Measurements from ENCODE around the gene LACRT. TPM values are rescaled to one million over a fixed set of nuclear protein-coding genes. Genes with fewer than 3 reads are reported as not detected.
A peak's percentile ranks its signal among the peaks of the same experiment; 100 is the strongest.
"Not testable (repeated sequence)": the region's sequence is repeated elsewhere in the genome, so short reads cannot be mapped to it uniquely, and the experiment has no call there.

LACRT gene
- total RNA-seq, 1 experiment from 2014 or later: not detected

- TF ChIP-seq ZNF425 (CRISPR knock-in tag; conservative IDR thresholded peaks at IDR 0.05): no peak
These were observed 6.4 kb upstream of the LACRT start (continued) for GRCh38 chr12:54641089-54641488.

GRCh38 chr12:54639112-54639511 lies 4.4 kb upstream of the LACRT start:
- H3K36me3 Mint-ChIP-seq; H3K27ac Mint-ChIP-seq; H3K4me1 Mint-ChIP-seq; H3K4me3 Mint-ChIP-seq; H3K9me3 Mint-ChIP-seq; CTCF ChIA-PET; DNase-seq (ENCODE audit: low spot score); POLR2A ChIA-PET; ATAC-seq: not testable (repeated sequence)
- H3K27me3 Mint-ChIP-seq (ENCODE audit: low read depth): peaks cover 21% of the 10 kb centered on the region

GRCh38 chr12:54631988-54632728 lies 2.5 kb downstream of the LACRT start:
- H3K36me3 Mint-ChIP-seq: peaks cover 14% of the 10 kb centered on the region
- H3K4me3 Mint-ChIP-seq: no peak overlapping the region
- ChIA-PET POLR2A (no interaction called here), CTCF (interaction anchor here (0.7 to 2.3 kb wide), 5 partner anchors 9 to 60 kb away, joined by 6 to 14 read pairs (median 8); no protein-coding TSS in a partner anchor)
- peaks cover 30% of the 10 kb centered on the region for H3K27me3 Mint-ChIP-seq (ENCODE audit: low read depth)
- no peak overlapping the region for H3K27ac Mint-ChIP-seq
- peak; percentile 33 for DNase-seq (ENCODE audit: low spot score)
- TF ChIP-seq MAX (CRISPR knock-in tag; IDR thresholded peaks at IDR 0.05) (no peak), ZNF671 (CRISPR knock-in tag; IDR thresholded peaks at IDR 0.05) (no peak), SOX15 (CRISPR knock-in tag; IDR thresholded peaks at IDR 0.05) (no peak), CTCF (IDR thresholded peaks at IDR 0.05) (0 out of 2 replicates have a peak, but pooled peaks have one; percentile 9)
- ATAC-seq: peak; percentile 96
- H3K9me3 Mint-ChIP-seq: peaks cover 20% of the 10 kb centered on the region
- H3K4me1 Mint-ChIP-seq: peaks cover 3% of the 10 kb centered on the region; the same call in 1 of the 2 replicates

- peaks cover 26% of the 10 kb centered on the region for H3K9me3 Mint-ChIP-seq
- peaks cover 3% of the 10 kb centered on the region; the same call in 1 of the 2 replicates for H3K4me1 Mint-ChIP-seq
- H3K4me3 Mint-ChIP-seq: no peak overlapping the region
- ChIA-PET CTCF (interaction anchor here (1.6 to 2.3 kb wide), 3 partner anchors 8 to 59 kb away, joined by 7 to 14 read pairs (median 9); no protein-coding TSS in a partner anchor), POLR2A (no interaction called here)
- no peak overlapping the region for H3K27ac Mint-ChIP-seq
- peaks cover 20% of the 10 kb centered on the region for H3K36me3 Mint-ChIP-seq
- TF ChIP-seq FOXK1 (CRISPR knock-in tag; IDR thresholded peaks at IDR 0.05) (no peak), HMGXB4 (CRISPR knock-in tag; IDR thresholded peaks at IDR 0.05) (no peak), ELF4 (CRISPR knock-in tag; IDR thresholded peaks at IDR 0.05; ENCODE audit: low read depth) (no peak), CREB1 (CRISPR knock-in tag; IDR thresholded peaks at IDR 0.05) (no peak), NR1H2 (CRISPR knock-in tag; IDR thresholded peaks at IDR 0.05) (no peak), NFATC4 (CRISPR knock-in tag; IDR thresholded peaks at IDR 0.05) (no peak), ZBTB43 (CRISPR knock-in tag; IDR thresholded peaks at IDR 0.05) (no peak), ZNF425 (CRISPR knock-in tag; conservative IDR thresholded peaks at IDR 0.05) (no peak), JUN (CRISPR knock-in tag; IDR thresholded peaks at IDR 0.05) (no peak), USF2 (CRISPR knock-in tag; IDR thresholded peaks at IDR 0.05) (no peak), ZNF671 (CRISPR knock-in tag; IDR thresholded peaks at IDR 0.05) (no peak)
- DNase-seq (ENCODE audit: low spot score) (no peak), ATAC-seq (no peak)
- H3K27me3 Mint-ChIP-seq (ENCODE audit: low read depth): peaks cover 32% of the 10 kb centered on the region
These were observed 3.1 kb downstream of the LACRT start for GRCh38 chr12:54631551-54631950.

Measured in WTC11 (cell line).